GM06990 (cell line): Measurements from ENCODE around the gene RSF1.
A peak's percentile ranks its signal among the peaks of the same experiment; 100 is the strongest.

ENCODE experiments used
- DNase-seq: peaks from one replicate; pipeline ENCODE4 v3.0.0-alpha.2; 2011; ENCODE audit not compliant: insufficient read length; ENCODE audit errors: extremely low read depth
- H3K27me3 ChIP-seq: replicated peaks from 2 replicates; pipeline ENCODE4 v1.6.0; 2011; ENCODE audit warnings: low read length; ENCODE audit not compliant: control insufficient read depth, insufficient read depth
- H3K36me3 ChIP-seq: 2 replicates; pipeline ENCODE4 v1.5.1; 2011; ENCODE audit warnings: low read length; ENCODE audit not compliant: control insufficient read depth, insufficient read depth
- H3K4me3 ChIP-seq: replicated peaks from 2 replicates; pipeline ENCODE4 v1.5.1; 2011; ENCODE audit warnings: low read depth, mild to moderate bottlenecking, control low read depth, low read length
- CTCF ChIP-seq: IDR thresholded peaks from 2 replicates; pipeline ENCODE4 v1.5.1; 2011; ENCODE audit warnings: low read length, control low read depth, mild to moderate bottlenecking, inconsistent platforms; ENCODE audit not compliant: insufficient read depth, poor library complexity, severe bottlenecking

RSF1 gene

DNA sequence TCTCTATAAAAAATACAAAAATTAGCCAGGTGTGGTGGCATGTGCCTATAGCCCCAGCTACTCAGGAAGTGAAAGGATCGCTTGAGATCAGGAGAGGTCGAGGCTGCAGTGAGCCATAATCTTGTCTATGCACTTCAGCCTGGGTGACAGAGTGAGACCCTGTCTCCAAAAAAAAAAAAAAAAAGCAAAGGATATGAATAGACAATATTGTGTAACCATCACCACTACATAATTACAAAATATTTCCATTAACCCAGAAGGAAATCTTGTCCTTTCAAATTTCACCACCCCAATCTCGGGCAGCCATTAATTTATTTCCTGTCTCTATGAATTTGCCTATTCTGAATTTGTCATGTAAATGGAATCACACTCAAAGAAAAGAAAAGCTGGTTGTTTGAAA lies 21.2 kb downstream of the RSF1 start:
- Histone ChIP-seq H3K4me3 (no peak overlapping the region), H3K27me3 (no peaks in the 10 kb centered on the region), H3K36me3 (no peaks in the 10 kb centered on the region)
- DNase-seq, result no peak
- no peak for TF ChIP-seq CTCF

DNA sequence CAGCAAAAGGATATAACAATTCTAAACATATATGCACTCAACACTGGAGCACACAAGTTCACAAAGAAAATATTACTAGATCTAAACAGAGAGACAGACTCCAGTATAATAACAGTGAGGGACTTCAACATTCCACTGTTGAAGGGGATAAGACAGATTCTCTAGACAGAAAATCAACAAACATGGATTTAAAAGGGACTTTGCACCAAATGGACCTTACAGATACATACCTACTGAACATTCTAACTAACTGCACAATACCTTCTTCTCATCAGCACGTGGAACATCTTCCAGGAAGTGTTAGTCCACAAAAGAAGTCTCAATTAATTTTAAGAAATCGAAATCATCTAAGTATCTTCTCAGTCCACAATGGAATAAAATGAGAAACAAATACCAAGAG lies 26.6 kb downstream of the RSF1 start:
- Histone ChIP-seq H3K36me3 (no peaks in the 10 kb centered on the region; the same call in none of the 2 replicates), H3K4me3 (no peak overlapping the region), H3K27me3 (no peaks in the 10 kb centered on the region)
- no peak for TF ChIP-seq CTCF
- DNase-seq, result no peak

- H3K4me3 ChIP-seq, result no peak overlapping the region
- TF ChIP-seq CTCF, result no peak
- H3K36me3 ChIP-seq, result no peaks in the 10 kb centered on the region; the same call in none of the 2 replicates
- H3K27me3 ChIP-seq, result no peaks in the 10 kb centered on the region
- DNase-seq, result no peak
Measured at GRCh38 chr11:77791301-77791700, 29.2 kb downstream of the RSF1 start.

DNA sequence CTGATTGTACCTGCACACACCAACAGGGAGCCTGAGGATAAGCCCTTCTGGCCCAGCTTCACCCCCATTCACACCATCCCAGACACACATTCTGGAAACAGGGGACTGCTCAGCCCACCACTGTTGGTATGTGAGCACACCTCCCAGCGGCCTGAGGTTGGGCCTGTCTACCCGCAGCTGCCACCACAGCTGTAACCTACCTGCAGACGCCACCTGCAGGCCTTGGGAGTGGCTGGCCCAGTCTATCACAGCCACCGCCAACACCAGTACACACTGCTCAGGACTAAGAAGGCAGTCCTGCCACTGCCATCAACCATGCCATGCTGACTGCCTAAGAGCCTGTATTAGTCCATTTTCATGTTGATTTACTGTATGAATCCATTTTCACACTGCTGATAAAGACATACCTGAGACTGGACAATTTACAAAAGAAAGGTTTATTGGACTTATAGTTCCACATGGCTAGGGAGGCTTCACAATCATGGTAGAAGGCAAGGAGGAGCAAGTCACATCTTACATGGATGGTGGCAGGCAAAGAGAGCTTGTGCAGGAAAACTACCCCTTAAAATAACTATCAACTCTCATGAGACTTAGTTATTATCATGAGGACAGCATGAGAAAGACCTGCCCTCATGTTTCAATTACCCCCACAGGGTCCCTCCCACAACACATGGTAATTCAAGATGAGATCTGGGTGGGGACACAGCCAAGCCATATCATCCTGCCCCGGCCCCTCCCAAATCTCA lies 30.6 kb downstream of the RSF1 start:
- Histone ChIP-seq H3K27me3 (no peaks in the 10 kb centered on the region), H3K36me3 (no peaks in the 10 kb centered on the region; the same call in none of the 2 replicates), H3K4me3 (no peak overlapping the region)
- no peak for TF ChIP-seq CTCF
- DNase-seq, result no peak

GRCh38 chr11:77789061-77789730 lies 31.3 kb downstream of the RSF1 start:
- no peaks in the 10 kb centered on the region; the same call in none of the 2 replicates for H3K36me3 ChIP-seq
- DNase-seq, result peak; percentile 3
- TF ChIP-seq CTCF, result no peak
- H3K27me3 ChIP-seq, result no peaks in the 10 kb centered on the region
- H3K4me3 ChIP-seq, result no peak overlapping the region
